Astrocyte (in vitro differentiated cells and primary cell): ENCODE measurements around the gene APOA5. TPM values are rescaled to one million over a fixed set of nuclear protein-coding genes. Genes with fewer than 3 reads are reported as not detected.

ENCODE experiments used
- DNase-seq: peaks from one replicate; pipeline ENCODE4 v3.0.0-alpha.2; 2010; ENCODE audit warnings: low read depth
- FAIRE-seq: peaks from 2 replicates; lab custom pipeline; 2011; peaks lifted over from hg19 to GRCh38; lab: Jason Lieb, UNC
- H2AFZ ChIP-seq: 2 replicates; pipeline ENCODE4 v1.6.0; 2012; ENCODE audit warnings: low read depth, low read length, inconsistent platforms
- H3K27ac ChIP-seq: 2 replicates; pipeline ENCODE4 v1.5.1; 2011; ENCODE audit warnings: low read depth, low read length, inconsistent platforms
- H3K27me3 ChIP-seq: 2 replicates; pipeline ENCODE4 v1.6.0; 2011; ENCODE audit warnings: low read length, inconsistent platforms; ENCODE audit not compliant: insufficient read depth
- H3K36me3 ChIP-seq: 2 replicates; pipeline ENCODE4 v1.5.1; 2011; ENCODE audit warnings: low read length, inconsistent platforms; ENCODE audit not compliant: insufficient read depth
- H3K4me1 ChIP-seq: 2 replicates; pipeline ENCODE4 v1.5.1; 2011; ENCODE audit warnings: low read length, inconsistent platforms; ENCODE audit not compliant: insufficient read depth
- H3K4me2 ChIP-seq: 2 replicates; pipeline ENCODE4 v1.6.0; 2012; ENCODE audit warnings: low read length, inconsistent platforms
- H3K4me3 ChIP-seq: 2 replicates; pipeline ENCODE4 v1.5.1; 2011; ENCODE audit warnings: low read depth, mild to moderate bottlenecking, low read length, inconsistent platforms; ENCODE audit not compliant: insufficient read depth
- H3K79me2 ChIP-seq: 2 replicates; pipeline ENCODE4 v1.6.0; 2012; ENCODE audit warnings: mild to moderate bottlenecking, low read length, inconsistent platforms; ENCODE audit not compliant: insufficient read depth
- H3K9ac ChIP-seq: 2 replicates; pipeline ENCODE4 v1.6.0; 2012; ENCODE audit warnings: mild to moderate bottlenecking, low read length, inconsistent platforms
- H3K9me3 ChIP-seq: 2 replicates; pipeline ENCODE4 v1.5.1; 2012; ENCODE audit warnings: low read depth, mild to moderate bottlenecking, low read length, inconsistent platforms; ENCODE audit not compliant: insufficient read depth
- H4K20me1 ChIP-seq: 2 replicates; pipeline ENCODE4 v1.6.0; 2012; ENCODE audit warnings: low read length, inconsistent platforms; ENCODE audit not compliant: insufficient read depth
- H3K27ac Mint-ChIP-seq: one replicate; pipeline ENCODE4 v1.8.0; 2021; ENCODE audit warnings: mild to moderate bottlenecking, mixed read lengths; ENCODE audit not compliant: unreplicated experiment
- H3K27me3 Mint-ChIP-seq: one replicate; pipeline ENCODE4 v1.8.0; 2021; ENCODE audit warnings: low read depth, mixed read lengths; ENCODE audit not compliant: unreplicated experiment
- H3K36me3 Mint-ChIP-seq: one replicate; pipeline ENCODE4 v1.8.0; 2021; ENCODE audit warnings: low read depth, mixed read lengths; ENCODE audit not compliant: unreplicated experiment
- H3K4me1 Mint-ChIP-seq: one replicate; pipeline ENCODE4 v1.8.0; 2021; ENCODE audit warnings: low read depth, mixed read lengths; ENCODE audit not compliant: unreplicated experiment
- H3K4me3 Mint-ChIP-seq: one replicate; pipeline ENCODE4 v1.8.0; 2021; ENCODE audit warnings: mild to moderate bottlenecking, moderate library complexity, mixed read lengths; ENCODE audit not compliant: unreplicated experiment
- H3K9me3 Mint-ChIP-seq: one replicate; pipeline ENCODE4 v1.8.0; 2021; ENCODE audit warnings: mild to moderate bottlenecking, mixed read lengths; ENCODE audit not compliant: unreplicated experiment
- CTCF ChIP-seq: IDR thresholded peaks from 2 replicates; pipeline ENCODE4 v1.5.1; 2011; ENCODE audit warnings: low read depth, mild to moderate bottlenecking, inconsistent platforms, low read length, moderate library complexity; ENCODE audit not compliant: insufficient read depth
- EZH2 ChIP-seq: IDR thresholded peaks from 2 replicates; pipeline ENCODE4 v1.6.1; 2012; ENCODE audit warnings: mild to moderate bottlenecking, low read length, inconsistent platforms; ENCODE audit not compliant: insufficient read depth
- total RNA-seq: library from RNA; stranded (reverse); gene quantifications from 2 replicates; pipeline ENCODE4 v1.2.1, GENCODE V29; 2021

Gene APOA5
- total RNA-seq, 1 donor from 2014 or later: not detected

GRCh38 chr11:116773203-116774097 is 18.2 kb downstream of the APOA5 start:
- FAIRE-seq: no peak
- H3K4me3 ChIP-seq: peak overlapping the region; percentile 81

GRCh38 chr11:116772443-116773202 is 19.1 kb downstream of the APOA5 start, which contains the start of gene BUD13:
BUD13 (minus strand) TSS chr11:116772987; CDS start chr11:116772964, 23 bp downstream.
- H2AFZ ChIP-seq: peak within 1 kb of the TSS; percentile 90
- H3K36me3 ChIP-seq: peaks cover 16% of the 10 kb centered on the region
- no peak for TF ChIP-seq EZH2
- TF ChIP-seq CTCF: no peak
- H3K4me3 ChIP-seq: peak within 1 kb of the TSS; percentile 81
- FAIRE-seq: no peak
- peak; percentile 66 for DNase-seq
- H3K27me3 Mint-ChIP-seq: no peaks in the 10 kb centered on the region
- peaks cover 29% of the 10 kb centered on the region for H3K79me2 ChIP-seq
- H3K4me1 ChIP-seq: peaks cover 8% of the 10 kb centered on the region
- peaks cover 9% of the 10 kb centered on the region for H3K4me1 Mint-ChIP-seq
- peak within 1 kb of the TSS; percentile 95 for H3K4me2 ChIP-seq
- H3K9me3 Mint-ChIP-seq: no peaks in the 10 kb centered on the region
- no peaks in the 10 kb centered on the region for H3K27me3 ChIP-seq
- H3K9ac ChIP-seq: peak within 1 kb of the TSS; percentile 94
- H4K20me1 ChIP-seq: no peaks in the 10 kb centered on the region
- H3K4me3 Mint-ChIP-seq: peak within 1 kb of the TSS; percentile 93
- H3K9me3 ChIP-seq: no peaks in the 10 kb centered on the region
- H3K27ac ChIP-seq: peak within 1 kb of the TSS; percentile 94
- H3K27ac Mint-ChIP-seq: peak within 1 kb of the TSS; percentile 70
- no peaks in the 10 kb centered on the region for H3K36me3 Mint-ChIP-seq

More at GRCh38 chr11:116773203-116774097, 18.2 kb downstream of the APOA5 start:
- Histone ChIP-seq H3K79me2 (peaks cover 28% of the 10 kb centered on the region), H3K36me3 (peaks cover 24% of the 10 kb centered on the region), H4K20me1 (no peaks in the 10 kb centered on the region), H3K4me2 (peak overlapping the region; percentile 95), H3K4me1 (peaks cover 8% of the 10 kb centered on the region), H2AFZ (peak overlapping the region; percentile 76), H3K9me3 (no peaks in the 10 kb centered on the region), H3K9ac (peak overlapping the region; percentile 68), H3K27me3 (no peaks in the 10 kb centered on the region), H3K27ac (no peak overlapping the region)
- Mint-ChIP-seq H3K36me3 (peaks cover 5% of the 10 kb centered on the region), H3K4me1 (peaks cover 9% of the 10 kb centered on the region), H3K27ac (peak overlapping the region; percentile 55), H3K4me3 (peak overlapping the region; percentile 93), H3K27me3 (no peaks in the 10 kb centered on the region), H3K9me3 (peaks cover 2% of the 10 kb centered on the region)
- DNase-seq: no peak
- TF ChIP-seq CTCF (no peak), EZH2 (no peak)
